Activated gamma-delta T cell (primary cell): Measurements from ENCODE around the gene CRTC1.
A peak's percentile ranks its signal among the peaks of the same experiment; 100 is the strongest.
"Not testable (repeated sequence)": the region's sequence is repeated elsewhere in the genome, so short reads cannot be mapped to it uniquely, and the experiment has no call there.

Source experiments
- DNase-seq: peaks from one replicate; lab custom pipeline; 2025; lab: John Stamatoyannopoulos, UW

Gene CRTC1

GRCh38 chr19:18804139-18804601 is 120.7 kb downstream of the CRTC1 start:
- DNase-seq = no peak

DNA sequence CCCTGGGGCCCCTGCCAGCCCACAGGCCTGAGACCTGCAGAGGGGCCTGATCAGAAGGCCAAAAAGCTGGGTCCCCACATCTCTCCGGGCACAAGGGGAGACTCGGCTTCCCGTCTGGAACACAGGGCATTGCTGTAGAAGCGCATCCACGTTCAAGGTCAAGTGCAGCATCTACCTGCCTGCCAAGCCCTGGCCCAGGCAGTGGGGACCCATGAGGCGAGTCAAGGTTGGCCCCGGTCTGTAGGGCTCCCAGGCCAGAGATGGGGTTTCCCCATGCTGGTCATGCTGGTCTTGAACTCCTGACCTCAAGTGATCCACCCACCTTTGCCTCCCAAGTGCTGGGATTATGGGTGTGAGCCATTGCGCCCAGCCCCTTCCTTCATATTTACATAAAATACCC is 121.2 kb downstream of the CRTC1 start:
- DNase-seq = no peak

- DNase-seq = no peak
Observed at GRCh38 chr19:18807861-18808331, 124.4 kb downstream of the CRTC1 start.

GRCh38 chr19:18809149-18809868 is 125.8 kb downstream of the CRTC1 start:
- DNase-seq = no peak

DNA sequence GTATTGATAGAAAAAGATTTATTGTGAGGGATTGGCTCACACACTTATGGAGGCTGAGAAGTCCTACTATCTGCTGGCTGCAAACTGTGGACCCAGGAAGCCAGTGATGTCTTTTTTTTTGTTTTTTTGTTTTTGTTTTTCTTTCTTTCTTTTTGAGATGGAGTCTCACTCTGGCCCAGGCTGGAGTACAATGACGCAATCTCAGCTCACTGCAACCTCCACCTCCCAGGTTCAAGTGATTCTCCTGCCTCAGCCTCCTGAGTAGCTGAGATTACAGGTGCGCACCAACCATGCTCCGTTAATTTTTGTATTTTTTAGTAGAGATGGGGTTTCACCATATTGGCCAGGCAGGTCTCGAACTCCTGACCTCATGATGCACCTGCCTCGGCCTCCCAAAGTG is 128.2 kb downstream of the CRTC1 start:
- not testable (repeated sequence) for DNase-seq

GRCh38 chr19:18814063-18814462 is 130.6 kb downstream of the CRTC1 start:
- DNase-seq = no peak

DNA sequence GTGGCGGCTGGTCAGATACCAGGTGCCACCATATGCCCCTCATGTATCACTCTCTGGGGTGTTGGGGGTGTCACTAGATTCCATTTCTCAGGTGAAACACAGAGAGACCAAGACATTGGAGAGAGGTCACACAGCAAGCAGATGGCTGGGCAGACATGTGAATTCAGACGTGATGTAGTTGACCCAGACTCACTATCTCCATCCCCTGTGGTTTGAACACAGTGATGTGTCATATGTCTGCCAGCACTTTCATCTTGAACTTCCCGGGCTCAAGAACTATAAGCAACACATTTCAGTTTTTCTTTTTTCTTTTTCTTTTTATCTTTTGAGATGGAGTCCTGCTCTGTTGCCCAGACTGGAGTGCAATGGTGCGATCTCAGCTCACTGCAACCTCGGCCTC is 132.2 kb downstream of the CRTC1 start:
- DNase-seq = no peak

DNA sequence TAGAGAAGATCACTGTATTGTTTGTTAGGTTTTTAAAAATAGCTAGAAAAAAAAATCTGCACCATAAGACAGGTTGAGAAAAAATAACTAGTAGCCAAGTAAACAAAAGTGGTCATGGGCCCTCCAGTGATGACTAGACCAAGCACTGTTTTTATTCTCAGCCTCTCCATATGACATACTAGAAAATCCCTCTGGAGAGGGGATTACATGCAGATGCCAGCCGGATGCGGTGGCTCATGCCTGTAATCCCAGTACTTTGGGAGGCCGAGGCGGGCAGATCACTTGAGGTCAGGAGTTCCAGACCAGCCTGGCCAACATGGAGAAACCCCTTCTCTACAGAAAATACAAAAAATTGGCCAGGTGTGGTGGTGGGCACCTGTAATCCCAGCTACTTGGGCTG is 133.2 kb downstream of the CRTC1 start:
- not testable (repeated sequence) for DNase-seq

- no peak for DNase-seq
Observed at GRCh38 chr19:18817574-18817973, 134.1 kb downstream of the CRTC1 start.

DNA sequence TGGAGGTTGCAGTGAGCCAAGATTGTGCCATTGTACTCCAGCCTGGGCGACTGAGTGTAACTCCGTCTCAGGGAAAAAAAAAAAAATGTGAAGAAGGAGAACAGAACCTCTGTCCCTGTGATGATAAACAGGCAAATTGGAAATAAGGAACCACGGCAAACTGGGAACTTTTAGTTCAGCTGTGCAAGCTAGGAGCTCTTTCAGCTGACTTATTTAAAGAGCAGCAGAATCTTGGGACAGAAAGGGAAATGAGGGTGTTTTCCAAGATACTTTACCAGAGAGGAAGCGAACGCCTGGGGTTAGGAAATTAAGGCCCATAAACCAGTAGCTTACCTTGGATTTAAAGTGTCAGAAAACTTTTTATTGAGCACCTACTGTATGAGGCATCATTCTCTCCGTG is 145.3 kb downstream of the CRTC1 start:
- DNase-seq = no peak

GRCh38 chr19:18830488-18830887 is 147.0 kb downstream of the CRTC1 start:
- no peak for DNase-seq

DNA sequence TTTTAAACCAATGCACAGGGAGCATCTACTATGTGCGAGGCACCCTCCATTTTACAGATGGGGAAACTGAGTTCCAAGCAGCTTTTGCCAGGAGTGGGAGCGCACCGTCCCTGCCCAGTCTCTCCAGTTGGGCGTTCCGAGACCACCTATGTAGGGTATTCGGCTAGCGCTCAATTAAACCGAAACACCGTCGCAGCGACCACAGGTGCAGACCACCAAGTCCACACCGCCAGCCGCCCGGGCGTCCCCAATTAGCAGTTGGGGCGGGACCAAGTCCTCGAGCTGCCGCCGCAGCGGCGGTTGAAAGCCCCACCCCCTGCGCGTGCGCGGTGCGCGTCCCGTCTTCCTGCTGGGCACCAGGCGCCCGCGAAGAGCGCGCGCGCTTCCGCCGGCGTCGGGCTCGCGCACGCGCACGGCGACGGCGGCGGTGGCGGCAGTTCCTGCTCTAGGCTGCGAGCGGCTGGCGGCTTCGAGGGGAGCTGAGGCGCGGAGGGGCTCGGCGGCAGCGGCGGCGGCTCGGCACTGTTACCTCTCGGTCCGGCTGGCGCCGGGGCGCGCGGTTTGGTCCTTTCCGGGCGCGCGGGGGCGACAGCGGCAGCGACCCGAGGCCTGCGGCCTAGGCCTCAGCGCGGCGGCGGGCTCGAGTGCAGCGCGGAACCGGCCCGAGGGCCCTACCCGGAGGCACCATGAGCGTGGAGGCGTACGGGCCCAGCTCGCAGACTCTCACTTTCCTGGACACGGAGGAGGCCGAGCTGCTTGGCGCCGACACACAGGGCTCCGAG is 148.2 kb downstream of the CRTC1 start, which contains the start of gene UPF1:
UPF1 (plus strand) TSS at position 436 of the 782 bp plus-strand sequence; CDS start at position 687, 251 bp downstream.
- DNase-seq = peak; percentile 98
